ENCODE measurements around the gene CTSV.
"Not testable (repeated sequence)": the region's sequence is repeated elsewhere in the genome, so short reads cannot be mapped to it uniquely, and the experiment has no call there.

The CTSV gene

DNA sequence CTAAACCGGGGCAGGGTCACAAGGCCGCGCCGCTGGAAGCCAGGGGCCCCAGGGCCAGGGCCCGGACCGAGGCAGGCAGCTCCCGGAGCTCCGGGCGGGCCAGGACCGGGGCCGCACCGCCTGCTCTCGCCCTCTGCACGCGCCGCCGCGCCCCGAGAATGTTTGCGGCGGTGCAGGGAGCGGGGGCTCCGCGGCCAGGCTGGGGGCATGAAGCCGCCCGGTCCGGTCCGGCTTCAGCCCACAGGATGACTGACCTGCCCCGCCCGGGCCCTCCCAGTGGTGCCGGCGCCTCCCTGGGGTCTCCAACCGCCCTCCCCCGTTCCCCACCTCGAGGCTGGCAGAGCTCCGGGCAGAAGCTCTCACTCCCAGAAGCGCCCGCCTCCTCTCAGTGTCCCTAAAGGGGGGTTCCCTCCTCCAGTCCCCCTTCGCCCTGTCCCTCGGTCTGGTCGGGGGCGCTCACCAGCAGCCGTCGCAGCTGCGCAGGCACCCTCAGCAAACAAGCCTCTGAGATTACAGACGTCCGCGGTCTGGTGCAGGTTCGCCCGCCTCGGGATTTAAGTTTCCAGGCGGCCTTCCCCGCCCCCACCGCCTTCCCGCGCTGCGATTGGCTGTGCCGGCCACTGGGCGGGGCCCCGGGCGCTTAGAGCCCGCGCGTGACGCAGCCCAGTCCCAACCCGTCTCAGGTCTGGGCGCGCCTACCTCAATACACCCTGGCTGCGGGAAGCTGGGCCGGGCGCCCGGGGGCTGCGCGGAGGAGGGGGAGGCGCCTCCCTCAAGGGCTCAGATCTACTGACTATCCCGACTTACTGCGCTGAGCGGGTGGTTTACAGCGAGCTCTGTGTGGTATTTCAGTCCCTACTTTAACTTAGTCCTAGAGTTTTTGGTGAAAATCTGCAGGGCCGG lies at the start of gene CTSV:
CTSV (minus strand) TSS at position 532 of the 903 bp plus-strand sequence. CDS start 1,099 bp downstream, outside the sequence.
- peak; percentile 44 to 65 for DNase-seq

DNA sequence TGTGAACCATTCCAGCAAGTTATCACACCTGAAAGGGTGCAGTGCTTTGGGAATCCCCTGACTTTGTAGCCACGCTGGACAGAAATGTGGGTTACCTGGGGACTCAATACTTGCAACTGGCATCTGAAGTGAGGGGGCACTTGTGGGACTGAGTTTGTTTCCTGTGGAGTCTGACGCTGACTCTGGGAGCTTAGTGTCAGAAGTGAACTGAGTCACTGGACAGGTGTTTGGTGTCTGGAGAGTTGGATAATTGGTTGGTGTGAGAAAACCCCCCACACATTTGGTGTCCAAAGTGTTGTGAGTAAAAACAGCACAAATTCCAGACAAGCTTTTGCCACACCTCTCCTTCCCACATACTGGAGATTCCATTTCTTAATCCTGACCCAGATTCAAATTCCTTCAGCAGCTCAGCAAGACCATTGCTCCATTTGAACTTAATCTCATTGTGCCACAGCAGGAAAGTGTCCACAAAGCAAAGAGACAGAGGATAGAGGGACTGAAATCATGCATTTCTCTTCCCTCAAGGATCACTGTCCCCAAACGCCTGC lies 48.8 kb upstream of the CTSV start:
- DNase-seq = not testable (repeated sequence)

DNA sequence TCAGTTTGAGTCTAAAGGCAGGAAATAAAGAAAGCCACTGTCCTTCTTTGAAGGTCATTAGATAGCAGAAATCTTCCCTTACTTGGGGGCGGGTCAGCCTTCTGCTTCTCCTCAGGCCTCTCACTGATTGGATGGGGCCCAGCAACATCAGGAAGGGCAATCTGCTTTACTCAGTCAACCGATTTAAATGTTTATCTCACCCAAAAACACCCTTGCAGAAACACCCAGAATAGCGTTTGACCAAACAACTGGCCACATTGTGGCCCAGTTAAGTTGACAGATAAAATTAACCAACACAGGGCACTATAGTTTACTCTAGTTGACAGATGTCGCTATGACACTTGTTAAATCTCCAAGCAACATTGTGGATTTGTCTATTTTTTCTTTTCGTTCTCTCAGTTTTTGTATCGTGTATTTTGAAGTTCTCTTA lies 45.6 kb upstream of the CTSV start:
- DNase-seq = not testable (repeated sequence)

DNA sequence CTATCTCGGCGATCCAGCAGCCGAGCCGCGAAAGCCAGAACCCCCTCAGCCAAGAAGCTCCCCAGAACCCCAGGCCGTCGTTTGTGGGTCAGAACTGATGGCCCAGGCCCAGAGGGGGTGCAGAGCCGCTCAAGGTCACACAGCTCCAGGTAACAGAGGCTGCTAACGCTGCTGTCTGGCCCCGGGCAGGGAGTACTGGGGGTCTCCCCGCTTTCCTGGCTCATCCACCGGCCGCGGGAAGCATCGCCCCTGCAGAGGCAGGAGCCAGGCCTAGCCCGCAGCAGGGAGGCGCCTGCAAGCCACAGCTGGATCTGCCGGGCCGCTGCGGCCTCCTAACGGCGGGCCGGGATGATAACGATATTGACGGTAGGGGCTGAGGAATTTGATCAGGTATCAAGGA lies 39.4 kb upstream of the CTSV start:
- DNase-seq = no peak

- DNase-seq = no peak
Observed at GRCh38 chr9:97077452-97078295, 38.7 kb upstream of the CTSV start.

GRCh38 chr9:97076731-97077451 lies 37.9 kb upstream of the CTSV start:
- DNase-seq = not testable (repeated sequence)

- DNase-seq = no peak
Observed at GRCh38 chr9:97076238-97076637, 37.3 kb upstream of the CTSV start.

DNA sequence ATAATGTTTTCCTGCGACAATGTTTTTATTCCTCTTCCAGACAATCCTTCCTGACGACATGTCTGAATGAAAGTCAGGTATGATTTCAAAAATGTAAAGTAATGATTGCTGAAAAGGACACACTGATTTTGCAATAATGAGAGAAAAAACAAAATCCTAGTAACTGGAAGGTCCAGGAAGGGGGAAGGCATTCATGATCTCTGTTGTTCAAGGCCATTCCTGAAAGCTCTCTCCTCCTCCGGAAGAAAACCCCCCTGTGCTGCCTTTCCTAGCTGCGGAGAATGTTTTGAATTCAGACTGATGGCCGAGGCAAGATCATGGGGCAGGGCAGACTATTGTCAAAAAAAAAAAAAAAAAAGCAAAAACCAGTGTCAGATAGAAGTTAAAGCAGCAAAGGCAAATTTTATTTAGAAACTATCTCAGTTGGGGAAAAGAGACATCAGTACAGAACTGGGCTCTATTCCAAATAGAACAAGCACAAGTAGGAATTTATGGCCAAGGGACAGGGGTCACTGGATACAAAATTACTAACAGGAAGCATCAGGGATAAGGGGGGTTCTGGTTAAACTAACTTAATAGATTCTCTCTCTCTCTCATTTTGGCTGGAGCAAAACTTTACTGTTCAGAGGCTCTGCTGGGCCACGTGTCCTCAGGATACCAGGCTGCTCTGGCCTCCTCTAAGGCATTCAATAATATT lies 36.5 kb upstream of the CTSV start:
- no peak for DNase-seq

- DNase-seq = no peak
Observed at GRCh38 chr9:97073506-97073905, 34.6 kb upstream of the CTSV start.

GRCh38 chr9:97072285-97072776 lies 33.4 kb upstream of the CTSV start:
- DNase-seq = no peak

DNA sequence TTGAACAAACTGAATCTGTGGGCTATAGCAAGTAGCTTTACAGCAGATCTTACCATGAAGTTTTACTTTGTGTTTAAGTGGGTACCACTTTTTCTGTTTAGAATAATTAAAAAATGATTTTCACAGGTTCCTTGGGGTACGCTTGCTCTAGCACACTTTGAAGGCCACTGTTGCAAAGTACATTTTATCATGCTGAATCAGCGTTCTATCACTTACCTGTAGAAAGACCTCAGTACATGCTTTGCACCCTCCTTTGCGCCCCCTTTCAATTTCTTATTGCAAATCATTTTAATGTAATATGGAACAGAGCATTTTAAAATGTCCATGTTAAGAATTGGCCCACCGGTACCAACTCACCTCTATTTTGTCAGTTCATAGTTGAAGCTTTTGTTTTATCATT lies 31.4 kb upstream of the CTSV start:
- DNase-seq = not testable (repeated sequence)

DNA sequence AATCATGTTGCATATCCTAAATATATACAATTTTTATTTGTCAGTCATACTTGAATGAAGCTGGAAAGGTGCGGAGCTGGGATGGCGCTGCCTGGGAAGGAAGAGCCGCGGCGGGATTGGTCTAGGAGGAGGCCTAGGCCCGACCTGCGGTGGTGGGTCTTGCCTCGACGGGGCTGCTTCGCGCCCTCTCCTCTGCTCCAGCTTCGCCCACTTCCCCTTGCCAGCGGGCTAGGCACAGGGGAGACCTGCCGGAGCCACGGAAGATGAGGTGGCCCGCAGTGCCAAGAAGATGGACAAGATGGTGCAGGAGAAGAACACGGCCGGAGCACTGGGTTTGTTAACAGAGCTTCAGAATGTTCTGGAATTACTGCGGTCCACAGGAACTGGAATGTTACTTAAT lies 28.5 kb upstream of the CTSV start:
- DNase-seq = no peak

- no peak for DNase-seq
Observed at GRCh38 chr9:97064176-97064575, 25.2 kb upstream of the CTSV start.

GRCh38 chr9:97060796-97061195 lies 21.9 kb upstream of the CTSV start:
- no peak for DNase-seq

DNA sequence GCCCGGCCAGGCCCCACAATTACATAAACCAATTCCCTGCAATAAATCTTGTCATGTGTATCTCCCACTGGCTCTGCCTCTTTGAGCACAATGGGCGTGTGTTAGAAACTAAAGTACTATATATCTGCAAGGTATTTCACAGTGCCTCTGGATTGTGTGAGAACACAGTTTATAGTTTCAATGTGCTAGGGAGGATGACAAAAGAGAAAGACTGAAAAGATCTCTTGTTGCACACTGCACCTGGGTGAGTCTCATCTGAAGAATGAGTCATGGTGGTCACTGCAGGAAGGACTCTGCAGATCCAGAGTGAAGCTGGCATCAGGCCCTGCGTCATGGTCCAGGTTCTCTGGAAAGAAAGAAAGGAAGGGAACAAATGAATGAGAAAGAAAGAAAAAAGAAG lies 20.7 kb upstream of the CTSV start:
- DNase-seq = no peak

- DNase-seq = no peak
Observed at GRCh38 chr9:97057651-97058050, 18.7 kb upstream of the CTSV start.

- not testable (repeated sequence) for DNase-seq
Observed at GRCh38 chr9:97055891-97056290, 16.9 kb upstream of the CTSV start.

- no peak for DNase-seq
Observed at GRCh38 chr9:97053717-97054116, 14.8 kb upstream of the CTSV start.

GRCh38 chr9:97052735-97053134 lies 13.8 kb upstream of the CTSV start:
- DNase-seq = no peak

DNA sequence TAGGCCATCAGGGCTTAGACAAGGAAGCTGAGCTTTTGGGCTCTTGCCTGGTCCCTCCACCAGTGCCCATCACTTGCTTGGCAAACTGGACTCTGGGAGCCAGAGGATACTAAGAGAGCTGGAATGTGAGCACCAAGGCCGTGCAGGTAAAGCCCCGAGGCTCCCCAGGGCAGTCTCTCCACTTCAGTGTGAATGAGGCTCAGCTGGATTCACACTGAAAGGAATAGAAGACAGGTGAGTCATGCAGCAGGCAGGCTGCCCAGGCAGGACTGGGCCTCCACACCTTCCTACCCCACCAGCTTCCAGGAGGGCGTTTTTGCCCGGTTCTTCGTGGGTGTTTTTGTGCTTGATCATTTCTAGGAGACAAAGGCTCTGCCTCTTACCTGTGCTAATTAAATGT lies 7.3 kb upstream of the CTSV start:
- no peak for DNase-seq

GRCh38 chr9:97045300-97045699 lies 6.4 kb upstream of the CTSV start:
- no peak for DNase-seq

DNA sequence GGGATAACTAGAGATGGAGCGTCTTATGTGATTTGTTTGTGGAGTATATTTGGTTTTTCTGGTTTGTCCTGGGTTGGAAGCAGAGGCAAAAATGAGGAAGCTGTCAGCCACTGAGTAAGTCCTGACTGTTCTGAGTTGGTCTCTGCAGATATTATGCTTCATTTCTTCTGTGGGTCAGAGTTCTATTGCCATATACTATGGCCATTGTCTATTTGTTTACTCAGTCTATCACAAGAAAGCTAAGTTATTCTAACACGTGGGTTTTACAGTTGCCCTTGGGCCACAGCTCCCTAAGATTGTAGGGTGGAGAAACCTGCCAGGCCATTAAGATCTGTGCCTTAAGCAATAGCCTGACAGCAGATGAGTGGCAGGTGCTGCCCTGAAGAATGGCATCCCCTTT lies 3.0 kb upstream of the CTSV start:
- DNase-seq = no peak
